Endothelial cell of umbilical vein (primary cell): Measurements from ENCODE around the gene SLC26A11. TPM values are rescaled to one million over a fixed set of nuclear protein-coding genes. Genes with fewer than 3 reads are reported as not detected.

Experiments
- BruUV-seq: library from RNA; stranded (reverse); fragments of 400-500 nt; replicated peaks from 2 replicates; lab custom pipeline; 2021; lab: Mats Ljungman, UMichigan
- CTCF ChIA-PET: fragments of 300-600, 350-600 bp; sonication (Branson Sonifier 250); formaldehyde crosslinking; loops from one replicate; lab custom pipeline; 2021; ENCODE audit warnings: antibody characterized with exemption, inconsistent platforms; lab: Charles Lee
- POLR2A ChIA-PET: fragments of 300-600, 350-600 bp; sonication (Branson Sonifier 250); formaldehyde crosslinking; loops from one replicate; lab custom pipeline; 2021; ENCODE audit warnings: antibody characterized with exemption, inconsistent platforms; lab: Charles Lee
- DNase-seq: peaks from one replicate; pipeline ENCODE4 v3.0.0-alpha.2; 2011; ENCODE audit warnings: low read depth, low spot score
- FAIRE-seq: peaks from 2 replicates; lab custom pipeline; 2011; peaks lifted over from hg19 to GRCh38; lab: Jason Lieb, UNC
- H2AFZ ChIP-seq: 2 replicates; pipeline ENCODE4 v1.6.0; 2012; ENCODE audit warnings: low read depth, low read length, control low read depth, inconsistent platforms
- H3K27ac ChIP-seq: 2 replicates; pipeline ENCODE4 v1.5.1; 2011; ENCODE audit warnings: low read depth, mild to moderate bottlenecking, control low read depth, low read length, moderate library complexity; ENCODE audit not compliant: insufficient read depth
- H3K27me3 ChIP-seq, 2 experiments: 2 replicates each; pipeline versions ENCODE4 v1.6.0 to v1.6.1; 2011; ENCODE audit warnings: low read length in 2 of 2, mixed read lengths in 1 of 2; ENCODE audit not compliant: control insufficient read depth in 2 of 2, insufficient read depth in 2 of 2
- H3K36me3 ChIP-seq, 2 experiments: 2 replicates in 1 of 2; 3 replicates in 1 of 2; pipeline ENCODE4 v1.5.1; 2011; ENCODE audit warnings: low read length in 2 of 2, mild to moderate bottlenecking in 1 of 2, moderate library complexity in 1 of 2; ENCODE audit not compliant: control insufficient read depth in 2 of 2, insufficient read depth in 2 of 2; ENCODE audit errors: extremely low read depth in 1 of 2
- H3K4me1 ChIP-seq: 3 replicates; pipeline ENCODE4 v1.5.1; 2011; ENCODE audit warnings: mild to moderate bottlenecking, low read length; ENCODE audit not compliant: control insufficient read depth, insufficient read depth; ENCODE audit errors: extremely low read depth
- H3K4me2 ChIP-seq: 2 replicates; pipeline ENCODE4 v1.6.1; 2011; ENCODE audit warnings: low read length, control low read depth, mixed read lengths; ENCODE audit not compliant: insufficient read depth
- H3K4me3 ChIP-seq, 3 experiments: fragments of 200-600 bp in 1 of 3; sonication (generic), shearing (Covaris generic) in 1 of 3; replicated peaks in 1 of 3; 2 replicates each; pipeline ENCODE4 v1.5.1; 2011 to 2016; ENCODE audit warnings: control low read depth in 3 of 3, low read length in 3 of 3, mild to moderate bottlenecking in 2 of 3, inconsistent platforms in 1 of 3, low read depth in 1 of 3, moderate library complexity in 1 of 3; ENCODE audit not compliant: insufficient read depth in 1 of 3
- H3K79me2 ChIP-seq: 2 replicates; pipeline ENCODE4 v1.6.0; 2012; ENCODE audit warnings: low read length, inconsistent platforms; ENCODE audit not compliant: control insufficient read depth, insufficient read depth
- H3K9ac ChIP-seq: replicated peaks from 2 replicates; pipeline ENCODE3; 2011; ENCODE audit warnings: low read length, control low read depth; ENCODE audit not compliant: insufficient read depth; ENCODE audit errors: extremely low read depth
- H3K9me1 ChIP-seq: replicated peaks from 3 replicates; pipeline ENCODE4 v1.6.0; 2011; ENCODE audit warnings: mild to moderate bottlenecking, low read length; ENCODE audit not compliant: control insufficient read depth, insufficient read depth; ENCODE audit errors: extremely low read depth
- H3K9me3 ChIP-seq: replicated peaks from 2 replicates; pipeline ENCODE4 v1.5.1; 2012; ENCODE audit warnings: low read length, inconsistent platforms; ENCODE audit not compliant: control insufficient read depth, insufficient read depth
- H4K20me1 ChIP-seq: replicated peaks from 2 replicates; pipeline ENCODE3; 2011; ENCODE audit warnings: mild to moderate bottlenecking, low read length; ENCODE audit not compliant: control insufficient read depth, insufficient read depth; ENCODE audit errors: extremely low read depth
- CTCF ChIP-seq, 2 donors: IDR thresholded peaks; 1 replicate in 1 of 2; 2 replicates in 1 of 2; pipeline ENCODE4 v1.5.1; 2011; ENCODE audit warnings: low read length in 2 of 2, mild to moderate bottlenecking in 2 of 2, moderate library complexity in 2 of 2, control low read depth in 1 of 2, inconsistent platforms in 1 of 2, low read depth in 1 of 2; ENCODE audit not compliant: insufficient read depth in 1 of 2; ENCODE audit errors: extremely low read depth in 1 of 2
- EZH2 ChIP-seq: IDR thresholded peaks from 2 replicates; pipeline ENCODE4 v1.6.1; 2012; ENCODE audit warnings: borderline replicate concordance, low read depth, mild to moderate bottlenecking, moderate library complexity, low read length, inconsistent platforms; ENCODE audit not compliant: severe bottlenecking
- FOS ChIP-seq: IDR thresholded peaks from 2 replicates; pipeline ENCODE4 v1.6.1; 2011; ENCODE audit warnings: mild to moderate bottlenecking, low read length, moderate library complexity, borderline replicate concordance; ENCODE audit not compliant: insufficient read depth
- GATA2 ChIP-seq: IDR thresholded peaks from 2 replicates; pipeline ENCODE4 v1.7.0; 2011; ENCODE audit warnings: low read depth, mild to moderate bottlenecking, moderate library complexity, mixed read lengths, low read length; ENCODE audit not compliant: insufficient read length, insufficient read depth
- JUN ChIP-seq: IDR thresholded peaks from 2 replicates; pipeline ENCODE4 v1.6.1; 2011; ENCODE audit warnings: borderline replicate concordance, low read depth; ENCODE audit not compliant: insufficient read length, insufficient read depth
- MAX ChIP-seq: IDR thresholded peaks from 2 replicates; pipeline ENCODE4 v1.6.1; 2011; ENCODE audit not compliant: insufficient read depth, insufficient read length
- MYC ChIP-seq: IDR thresholded peaks from one replicate; pipeline ENCODE4 v1.6.1; 2011; ENCODE audit warnings: mild to moderate bottlenecking, low read depth, low read length
- POLR2A ChIP-seq: IDR thresholded peaks from 2 replicates; pipeline ENCODE4 v1.6.1; 2012; ENCODE audit warnings: low read depth, mild to moderate bottlenecking, control low read depth, low read length
- POLR2AphosphoS5 ChIP-seq: IDR thresholded peaks from 2 replicates; pipeline ENCODE4 v1.6.1; 2012; ENCODE audit warnings: low read depth, mild to moderate bottlenecking, control low read depth, low read length, moderate library complexity; ENCODE audit not compliant: insufficient read depth
- dilution Hi-C: fragments of 300-500 bp; cut with MboI; formaldehyde crosslinking; loops from one replicate; pipeline ENCODE4 v1.15.0; 2019; ENCODE audit warnings: low sequenced_read_pairs; ENCODE audit not compliant: extremely low pct_ligation_motif_present
- intact Hi-C: fragments of 100-400 bp; cut with micrococcal nuclease; formaldehyde crosslinking; loops from one replicate; pipeline ENCODE4 v1.10.0; 2022
- polyA plus RNA-seq, 4 experiments: library from polyadenylated mRNA; depleted of rRNA in 3 of 4; stranded (reverse) in 3 of 4; unstranded in 1 of 4; fragments of >200 nt; gene quantifications; 2 replicates each; pipeline versions ENCODE4 v1.2.1 to v1.2.3, GENCODE V29; 2011 to 2012; ENCODE audit warnings: missing spikeins in 1 of 4
- total RNA-seq: library from RNA; stranded (reverse); gene quantifications from 2 replicates; pipeline ENCODE4 v1.2.3, GENCODE V29; 2021

The SLC26A11 gene
- total and polyA plus RNA-seq, 2 donors (not counting 3 experiments of a cell fraction or from before 2014, with no cell fraction given) = 25.2 to 33.0 TPM

- FAIRE-seq = no peak
- no peaks in the 10 kb centered on the region for H4K20me1 ChIP-seq
- CTCF ChIA-PET = interaction anchor here (1.5 kb wide), 1 partner anchor 22 kb away, joined by 5 read pairs; no protein-coding TSS in a partner anchor
- POLR2A ChIA-PET = no interaction called here
- H3K4me2 ChIP-seq = no peak overlapping the region
- TF ChIP-seq MAX (no peak), JUN (no peak), GATA2 (no peak), MYC (no peak), POLR2A (no peak), CTCF (IDR thresholded peaks at IDR 0.05; ENCODE audit: extremely low read depth in 1 of 2, insufficient read depth in 1 of 2, low read depth in 1 of 2, low read length in 2 of 2) (no peak), FOS (no peak), POLR2AphosphoS5 (no peak), EZH2 (no peak)
- H3K4me1 ChIP-seq = peaks cover 7% of the 10 kb centered on the region
- H2AFZ ChIP-seq = no peak overlapping the region
- BruUV-seq = no TSS peak
- H3K9me3 ChIP-seq = no peaks in the 10 kb centered on the region
- H3K27me3 ChIP-seq = peaks cover 3 to 9% of the 10 kb centered on the region in 2 experiments
- H3K4me3 ChIP-seq = no peak overlapping the region
- H3K9ac ChIP-seq = no peak overlapping the region
- no peak overlapping the region for H3K27ac ChIP-seq
- intact Hi-C loops = no loop called here
- no peak for DNase-seq
- no peaks in the 10 kb centered on the region for H3K36me3 ChIP-seq
- dilution Hi-C loops = no loop called here
- H3K79me2 ChIP-seq = no peaks in the 10 kb centered on the region
- no peaks in the 10 kb centered on the region for H3K9me1 ChIP-seq
These were observed 46.3 kb upstream of the SLC26A11 start for GRCh38 chr17:80173916-80174315.
